Uterus (tissue), 2 donors: Measurements from ENCODE around the gene BLNK.

ENCODE experiments used
- CTCF ChIP-seq, 4 experiments: fragments of 200-600 bp in 2 of 4; fragments of 450-650 bp in 2 of 4; sonication (generic) in 2 of 4; IDR thresholded peaks; one replicate each; pipeline ENCODE4 v1.5.1; 2016 to 2019; ENCODE audit warnings: antibody characterized with exemption in 4 of 4, mild to moderate bottlenecking in 2 of 4, moderate library complexity in 1 of 4
- POLR2A ChIP-seq, 2 donors: fragments of 450-650 bp; IDR thresholded peaks; one replicate each; pipeline ENCODE4 v1.6.1; 2016; ENCODE audit warnings: antibody characterized with exemption in 2 of 2, mild to moderate bottlenecking in 1 of 2, moderate library complexity in 1 of 2

- TF ChIP-seq CTCF (IDR thresholded peaks at IDR 0.05): no peak
- TF ChIP-seq POLR2A (IDR thresholded peaks at IDR 0.05): no peak
Observed at GRCh38 chr10:96168546-96168945, 102.8 kb downstream of the BLNK start.
